NCI-H2196 treated with DMSO at 0.1 percent for 48 hours (cell line): ENCODE measurements around the gene RPL10.
A peak's percentile ranks its signal among the peaks of the same experiment; 100 is the strongest.

ENCODE experiments used
- DNase-seq: peaks from one replicate; lab custom pipeline; 2025; ENCODE audit not compliant: unreplicated experiment; lab: John Stamatoyannopoulos, UW

RPL10 gene

DNA sequence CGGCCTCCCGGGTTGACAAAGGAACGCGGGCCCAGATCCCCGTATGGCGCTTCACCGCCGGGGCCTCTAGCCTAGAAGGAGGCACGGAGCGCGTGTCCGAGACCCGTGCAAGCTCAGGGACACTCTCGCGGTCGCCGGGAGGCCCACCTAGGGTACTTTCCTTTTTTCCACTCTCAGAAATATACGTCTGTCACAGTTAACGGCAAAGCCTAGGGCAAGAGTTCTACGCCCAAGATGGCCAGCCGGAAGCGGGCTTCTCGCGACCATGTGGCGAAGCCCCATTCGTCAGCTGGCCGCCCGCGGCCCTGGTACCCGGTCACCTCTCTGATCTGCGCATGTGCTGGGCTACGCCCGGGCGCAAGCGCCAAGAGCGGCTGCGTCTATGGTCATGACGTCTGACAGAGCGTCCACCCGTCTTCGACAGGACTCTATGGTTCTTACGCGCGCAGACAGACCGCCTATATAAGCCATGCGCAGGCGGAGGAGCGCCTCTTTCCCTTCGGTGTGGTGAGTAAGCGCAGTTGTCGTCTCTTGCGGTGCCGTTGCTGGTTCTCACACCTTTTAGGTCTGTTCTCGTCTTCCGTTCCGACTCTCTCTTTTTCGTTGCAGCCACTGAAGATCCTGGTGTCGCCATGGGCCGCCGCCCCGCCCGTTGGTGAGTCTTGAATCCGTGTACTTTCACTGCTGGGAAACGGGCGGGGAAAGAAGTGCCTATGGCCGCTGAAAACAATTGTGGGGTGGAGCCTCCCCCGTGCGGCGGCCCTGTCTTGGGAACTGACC lies at the start of gene RPL10:
TSS of gene RPL10 (plus strand) at position 490 of the 780 bp plus-strand sequence. CDS start at position 633, 143 bp downstream.
- DNase-seq, result peak; percentile 79

DNA sequence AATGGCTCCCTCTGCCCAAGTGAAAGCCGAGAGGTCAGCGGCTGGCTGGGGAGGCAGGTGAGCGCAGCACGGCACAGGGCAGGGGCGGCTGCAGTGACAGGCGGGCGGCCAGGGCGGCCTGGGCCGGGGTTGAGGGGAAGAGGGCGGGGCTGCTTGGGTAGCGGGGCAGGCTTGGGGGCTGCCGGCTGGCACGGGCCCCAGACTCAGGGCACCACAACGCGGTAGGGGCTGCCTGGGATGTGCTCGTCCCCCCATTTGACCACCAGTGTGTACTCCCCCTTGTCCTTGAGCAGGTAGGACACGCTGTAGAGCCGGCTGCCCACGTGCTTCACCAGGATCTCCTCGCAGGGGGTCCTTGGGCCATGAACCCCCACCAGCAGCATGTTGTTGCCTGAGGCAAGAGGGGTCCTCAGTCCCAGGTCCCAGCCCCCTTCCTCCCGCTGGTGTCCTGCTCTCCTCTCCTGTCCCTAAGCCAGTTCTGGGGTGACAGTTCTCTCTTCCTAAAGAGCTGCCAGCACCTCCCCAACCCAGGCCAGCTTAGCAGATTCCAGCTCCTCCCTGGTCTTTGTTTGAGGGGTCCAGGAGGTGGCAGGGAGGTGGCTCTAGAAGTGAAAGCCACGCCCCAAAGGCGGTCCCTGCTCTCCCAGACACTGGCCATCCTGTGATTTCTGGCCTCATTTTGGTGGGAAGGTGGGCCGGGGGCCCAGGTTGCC lies 49.4 kb upstream of the RPL10 start:
- no peak for DNase-seq

DNA sequence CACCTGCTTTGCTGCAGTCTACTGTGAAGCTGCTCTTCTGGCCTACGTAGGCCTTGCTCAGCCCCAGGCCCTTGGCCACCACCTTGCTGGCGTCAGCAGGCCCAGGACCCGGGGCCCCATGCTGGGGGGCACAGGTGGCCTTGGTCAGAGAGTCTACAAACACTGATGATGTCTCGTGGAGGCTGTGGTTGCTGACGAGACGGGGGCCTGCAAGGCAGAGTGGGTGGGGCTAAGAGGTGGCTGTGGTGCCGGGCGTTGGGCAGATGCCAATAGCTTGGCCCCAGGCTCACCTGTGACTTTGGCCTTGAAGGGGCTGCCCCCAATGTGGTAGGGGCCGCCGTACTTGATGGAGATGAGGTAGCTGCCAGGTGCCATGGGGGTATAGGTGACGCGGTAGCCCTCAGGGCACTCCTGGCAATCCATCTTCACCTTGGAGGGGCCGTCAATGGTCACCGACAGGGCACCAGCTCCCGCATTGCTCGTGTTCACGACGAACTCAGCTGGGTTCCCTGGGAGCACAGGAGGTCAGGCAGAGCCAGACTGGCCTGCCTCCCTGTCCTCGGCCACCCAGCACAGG lies 48.7 kb upstream of the RPL10 start:
- no peak for DNase-seq

DNA sequence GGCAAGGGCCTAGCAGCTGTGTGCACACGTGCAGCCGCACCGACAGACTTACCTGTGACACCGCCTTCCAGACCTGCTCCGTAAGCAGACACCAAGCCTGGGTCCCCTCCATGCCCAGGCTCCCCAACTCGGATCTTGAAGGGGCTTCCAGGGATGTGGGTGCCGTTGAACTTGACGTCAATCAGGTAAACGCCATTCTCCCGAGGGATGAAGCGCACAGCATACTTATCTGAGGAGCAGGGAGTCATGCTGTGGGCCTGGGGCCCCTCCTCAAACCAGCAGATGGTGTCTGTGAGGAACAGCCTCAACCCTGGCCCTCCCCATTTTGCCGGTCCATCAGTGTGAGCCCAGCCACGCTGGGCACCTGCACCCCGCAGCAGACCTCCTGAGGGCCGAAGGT lies 48.2 kb upstream of the RPL10 start:
- DNase-seq, result no peak

DNA sequence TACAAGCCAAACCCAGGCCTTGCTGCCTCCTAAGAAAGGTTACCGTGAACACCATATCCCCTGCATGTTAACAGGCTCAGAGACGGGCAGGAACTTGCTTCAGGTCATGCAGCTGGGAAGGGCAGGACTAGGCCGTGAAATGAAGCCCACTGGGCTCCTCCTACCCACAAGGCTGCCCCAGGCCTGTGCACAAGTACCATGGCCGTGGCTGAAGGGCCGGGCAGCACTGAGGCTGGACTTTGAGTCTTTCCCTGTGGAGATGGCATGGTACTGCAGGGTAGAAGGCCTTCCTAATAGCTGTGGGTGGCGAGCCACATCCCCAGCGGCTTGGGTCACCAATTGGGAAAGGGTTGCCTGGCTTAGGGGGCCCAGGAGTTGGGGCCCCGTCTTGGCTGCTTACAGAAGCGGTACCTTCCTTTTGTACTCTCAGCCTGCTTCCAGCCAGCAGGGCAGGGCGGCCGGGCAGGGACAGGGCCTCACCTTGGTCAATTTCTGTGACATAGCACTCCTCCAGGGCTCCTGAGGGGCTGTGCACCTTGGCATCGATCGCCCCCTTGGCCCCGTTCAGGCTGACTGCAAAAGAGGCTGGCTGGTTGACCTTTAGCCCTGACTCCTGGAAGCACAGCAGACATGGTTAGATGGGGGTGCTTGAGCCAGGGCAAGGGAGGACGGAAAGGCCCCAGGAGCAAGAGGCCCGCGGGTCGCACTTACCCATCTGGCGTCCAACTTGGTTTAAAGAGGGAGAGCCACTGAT lies 47.6 kb upstream of the RPL10 start:
- DNase-seq, result no peak

DNA sequence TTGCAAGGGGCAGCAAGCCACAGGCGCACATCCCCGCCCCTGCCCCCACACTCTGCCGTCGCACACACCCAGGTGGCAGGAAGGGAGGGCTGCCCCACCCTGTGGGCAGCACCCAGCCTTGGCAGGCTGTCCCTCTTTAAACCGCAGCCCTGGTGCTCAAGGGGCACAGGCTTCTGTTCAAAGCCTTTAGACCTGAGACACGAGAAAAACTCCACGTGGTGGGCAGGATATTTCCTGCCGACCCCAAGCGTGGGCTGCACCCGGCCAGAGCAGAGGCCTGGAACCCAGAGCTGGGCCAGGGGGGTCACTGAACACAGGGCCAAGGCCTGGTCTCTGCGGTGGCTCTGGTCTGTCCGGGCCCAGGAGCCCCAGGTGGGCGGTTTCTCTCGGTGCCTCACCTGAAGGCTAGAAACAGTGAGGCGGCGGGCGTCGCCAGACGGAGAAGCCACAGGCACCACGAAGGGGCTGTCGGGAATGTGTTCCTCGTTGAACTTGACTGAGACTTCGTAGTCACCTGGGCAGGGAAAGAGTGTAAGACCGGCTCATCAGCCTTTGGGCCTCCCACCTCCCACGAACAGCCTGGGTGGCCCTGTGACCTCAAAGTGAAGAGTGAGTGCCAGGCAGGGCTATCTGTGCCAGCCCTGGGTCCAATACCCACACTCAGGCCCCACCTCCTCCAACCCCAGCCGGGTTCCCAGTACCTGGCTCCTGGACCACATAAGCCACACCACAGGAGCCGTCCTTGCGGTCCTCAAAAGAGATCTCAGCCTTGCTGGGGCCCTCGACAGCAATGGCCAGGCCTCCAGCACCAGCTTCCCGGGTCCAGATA lies 46.8 kb upstream of the RPL10 start:
- no peak for DNase-seq

DNA sequence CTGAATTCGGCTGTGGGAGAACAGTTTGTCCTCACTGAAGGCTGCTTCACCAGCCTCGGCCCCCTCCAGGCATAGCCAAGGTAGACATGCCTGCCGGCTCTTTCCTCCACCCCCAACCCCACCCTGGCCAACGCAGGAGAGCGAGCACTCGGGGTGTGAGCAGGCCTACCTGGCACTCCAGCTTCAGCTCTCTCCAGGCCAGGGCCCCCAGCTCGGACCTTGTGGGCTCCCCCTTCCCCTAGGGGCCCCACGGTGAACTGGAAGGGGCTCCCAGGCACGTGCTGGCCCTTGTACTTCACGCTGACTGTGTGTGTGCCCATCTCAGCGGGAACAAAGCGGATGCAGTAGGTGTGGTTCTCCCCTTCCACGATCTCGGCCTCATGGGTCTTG lies 46.2 kb upstream of the RPL10 start:
- no peak for DNase-seq

DNA sequence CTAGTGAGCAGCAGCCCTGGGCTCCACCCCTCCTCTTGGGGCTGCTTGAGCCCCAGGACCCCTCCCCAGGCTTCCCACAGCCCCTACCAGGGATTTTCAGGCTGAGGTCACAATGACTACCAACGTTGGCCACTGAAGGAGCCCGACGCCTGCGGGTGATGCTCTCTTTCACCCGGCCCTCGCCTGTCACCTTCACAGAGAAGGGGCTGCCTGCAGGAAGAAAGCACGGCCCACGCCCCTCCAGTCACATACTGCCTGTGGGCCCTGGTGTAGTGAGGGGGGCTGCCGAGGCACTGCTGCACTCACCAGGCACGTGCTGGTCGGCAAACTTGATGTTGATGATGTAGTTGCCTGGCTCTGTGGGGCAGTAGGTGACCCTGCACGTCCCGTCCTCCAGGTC lies 45.7 kb upstream of the RPL10 start:
- DNase-seq, result no peak

DNA sequence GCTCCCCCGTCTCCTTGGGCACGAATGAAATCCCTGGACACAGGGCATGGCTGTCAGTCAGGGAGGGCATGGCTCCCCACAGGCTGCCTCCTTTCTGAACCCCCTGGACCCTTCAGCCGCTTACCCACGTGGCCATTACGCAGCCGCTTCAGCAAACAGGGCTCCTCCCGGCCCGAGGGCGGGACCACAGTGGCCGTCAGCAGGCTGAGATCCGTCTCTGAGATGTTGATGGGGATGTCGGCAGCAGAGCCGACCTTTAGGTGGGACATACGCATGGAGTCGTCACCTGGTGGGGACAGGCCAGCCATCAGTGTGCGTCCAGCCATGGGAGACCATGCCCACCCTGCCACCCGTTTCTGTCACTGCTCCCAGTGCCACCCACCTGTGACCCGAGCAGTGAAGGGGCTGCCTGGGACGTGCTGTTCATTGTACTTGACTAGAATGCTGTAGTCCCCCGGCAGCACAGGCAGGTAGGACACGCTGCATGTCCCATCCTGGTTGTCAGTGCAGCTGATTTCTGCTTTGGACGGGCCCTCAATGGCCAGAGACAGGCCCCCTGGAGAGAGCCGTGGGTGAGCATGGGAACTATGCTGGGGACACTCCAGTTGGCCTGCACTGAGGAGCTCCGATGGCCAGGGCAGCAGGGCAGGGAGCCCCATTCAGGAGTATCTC lies 44.9 kb upstream of the RPL10 start:
- DNase-seq, result no peak

DNA sequence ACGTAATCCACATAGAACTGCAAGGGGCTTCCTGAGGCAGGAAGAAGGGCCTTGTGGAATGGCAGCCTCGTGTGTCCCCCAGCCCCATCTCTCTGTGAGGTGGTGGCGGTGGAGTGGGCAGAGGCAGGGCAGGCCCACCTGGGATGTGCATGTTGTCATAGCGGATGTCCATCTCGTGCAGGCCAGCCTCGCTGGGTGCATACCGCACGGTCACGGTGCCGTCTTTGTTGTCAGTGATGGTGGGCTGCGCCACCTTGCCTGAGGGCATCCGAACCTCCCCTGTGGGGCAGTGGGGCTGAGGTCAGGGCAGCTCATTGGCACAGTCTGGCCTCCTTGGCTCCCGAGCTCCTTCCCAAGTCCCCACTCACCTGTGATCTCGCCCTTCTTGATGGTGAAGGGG lies 44.2 kb upstream of the RPL10 start:
- no peak for DNase-seq

DNA sequence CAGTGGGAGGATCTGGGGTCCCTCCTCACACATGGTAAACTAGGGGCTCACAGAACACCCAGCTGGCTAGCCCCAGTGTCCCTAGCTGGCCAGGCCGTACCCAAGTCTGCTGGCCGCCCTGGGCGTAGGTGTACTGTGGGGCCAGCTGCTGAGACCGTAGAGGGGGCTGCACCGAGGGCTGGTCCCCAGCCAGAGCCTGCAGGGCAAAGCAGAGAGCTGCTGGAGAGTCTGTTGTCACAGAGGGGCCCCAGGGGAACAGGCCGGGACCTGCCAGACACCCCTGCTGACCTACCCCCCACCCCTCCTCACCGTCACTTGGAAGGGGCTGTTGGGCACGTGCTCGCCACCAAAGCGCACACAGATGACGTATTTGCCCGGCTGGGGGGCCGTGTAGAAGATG lies 43.7 kb upstream of the RPL10 start:
- no peak for DNase-seq

DNA sequence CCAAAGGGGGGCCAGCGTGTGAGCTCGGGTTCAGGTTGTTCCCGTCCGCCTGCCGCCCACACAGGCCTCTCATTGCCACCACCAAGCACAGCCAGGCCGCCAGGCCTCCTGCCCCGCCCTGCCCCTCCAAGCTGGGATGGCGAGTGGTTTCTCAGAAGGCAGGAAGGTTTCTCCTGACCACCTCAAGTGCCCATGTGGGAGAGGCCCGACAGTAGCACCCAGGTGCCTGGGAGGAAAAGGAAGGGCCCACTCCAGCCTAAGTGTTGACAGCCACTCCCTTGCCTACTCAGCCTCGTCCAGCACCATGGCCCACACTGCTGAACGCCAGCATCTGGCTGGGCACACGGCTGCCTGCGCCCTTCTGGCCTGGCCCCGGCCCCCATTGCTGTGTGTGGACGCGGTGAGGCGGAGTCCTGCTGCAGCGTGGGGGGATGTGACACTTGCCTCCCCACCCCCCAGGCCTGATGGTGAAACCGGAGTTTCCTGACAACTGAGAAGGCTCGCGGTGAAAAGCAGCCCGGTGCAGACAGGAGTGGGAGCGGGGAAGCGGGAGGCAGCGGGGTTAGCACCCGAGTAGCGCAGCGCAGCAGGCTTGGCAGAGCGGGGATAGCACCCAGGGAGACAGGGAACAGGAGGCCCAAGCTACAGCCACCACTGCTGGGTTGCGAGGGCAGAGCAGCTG lies 42.9 kb upstream of the RPL10 start:
- no peak for DNase-seq

DNA sequence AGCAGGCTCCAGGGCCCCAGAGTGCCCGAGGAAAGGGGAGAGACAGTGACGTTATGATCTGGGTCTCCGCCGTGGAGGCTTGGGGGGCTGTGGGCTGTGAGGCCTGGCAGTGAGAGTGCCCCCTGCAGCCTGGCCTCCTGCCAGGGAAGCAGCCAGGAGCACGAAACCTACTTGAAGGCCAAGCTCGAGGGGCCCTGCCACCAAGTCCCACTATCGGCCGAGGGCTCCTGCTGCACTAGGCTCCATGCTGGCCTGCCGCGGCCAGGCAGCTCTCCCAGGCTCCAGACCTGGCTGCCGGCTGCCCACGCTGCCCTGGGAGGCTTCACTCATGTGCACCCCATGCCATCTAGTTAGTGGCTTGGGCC lies 42.4 kb upstream of the RPL10 start:
- DNase-seq, result no peak

DNA sequence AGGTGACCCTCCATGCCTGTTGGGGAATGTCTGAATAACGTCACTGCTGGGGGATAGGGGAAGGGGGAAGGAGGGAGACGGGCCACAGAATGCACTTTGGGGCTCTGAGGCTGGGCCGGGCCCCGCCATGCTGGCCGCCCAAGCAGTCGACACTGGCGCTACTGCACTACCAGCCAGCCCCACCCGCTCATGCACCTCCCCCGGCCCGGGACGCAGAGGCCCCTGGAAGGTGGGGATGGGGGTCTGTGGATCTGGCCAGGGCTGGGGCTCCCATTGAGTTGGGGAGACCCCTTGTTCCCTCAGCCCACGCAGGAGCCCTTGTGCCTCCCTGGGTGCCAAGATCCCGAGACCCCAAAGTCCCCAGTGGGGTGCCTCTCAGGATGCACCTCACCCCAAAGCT lies 41.6 kb upstream of the RPL10 start:
- no peak for DNase-seq

DNA sequence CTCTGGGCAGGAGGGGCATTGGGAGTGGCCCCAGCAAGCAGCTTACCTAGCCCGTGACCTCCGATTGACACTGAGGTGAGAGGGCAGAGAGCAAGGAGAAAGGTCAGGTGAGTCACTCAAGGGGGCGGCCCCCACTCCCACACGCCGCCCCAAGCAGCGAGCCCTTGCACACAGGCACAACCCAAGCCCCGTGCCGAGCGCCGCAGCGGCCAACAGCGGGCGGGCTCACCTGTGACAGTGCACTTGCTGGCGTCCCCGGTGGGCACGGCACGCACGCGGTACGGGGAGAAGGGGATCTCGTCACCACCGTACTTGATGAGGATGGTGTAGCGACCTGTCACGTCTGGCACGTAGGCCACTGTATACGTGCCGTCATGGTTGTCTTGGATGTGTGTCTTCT lies 41.0 kb upstream of the RPL10 start:
- no peak for DNase-seq

DNA sequence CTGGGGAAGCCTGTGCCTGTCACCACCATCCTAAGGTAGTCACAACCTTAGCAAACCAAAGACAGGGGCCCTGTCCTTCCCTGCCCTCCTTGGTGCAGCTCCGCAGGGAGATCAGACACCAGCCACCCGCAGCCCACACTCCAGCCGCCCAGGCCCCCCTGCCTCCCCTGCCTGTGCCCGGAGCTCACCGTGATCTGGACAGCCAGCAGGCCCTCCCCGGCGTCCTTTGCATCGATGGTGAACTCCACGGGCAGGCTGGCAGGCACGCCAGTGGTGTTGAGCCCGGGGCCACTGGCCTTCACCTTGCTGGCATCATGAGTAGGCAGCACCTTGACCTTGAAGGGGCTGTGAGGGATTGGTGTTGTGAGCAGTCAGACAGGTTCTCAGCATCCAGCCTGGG lies 40.2 kb upstream of the RPL10 start:
- DNase-seq, result no peak

DNA sequence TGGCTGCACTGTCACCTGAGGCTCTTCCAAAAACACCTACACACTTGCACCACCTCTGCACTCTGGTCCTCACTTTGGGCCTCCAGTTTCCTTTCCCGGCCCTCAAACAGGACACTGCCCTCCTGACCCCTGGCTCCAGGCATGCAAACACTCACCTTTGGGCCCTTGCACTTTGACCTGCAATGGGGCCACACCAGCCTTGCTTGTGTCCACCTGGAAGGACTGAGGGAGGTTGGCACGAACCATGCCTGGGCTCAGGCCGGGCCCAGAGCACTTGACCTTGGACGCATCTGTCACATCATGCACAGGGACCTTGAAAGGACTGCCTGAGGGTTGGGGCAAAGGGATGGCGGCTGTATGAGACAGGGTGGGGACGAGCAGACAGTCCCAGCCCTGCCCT lies 39.3 kb upstream of the RPL10 start:
- no peak for DNase-seq

DNA sequence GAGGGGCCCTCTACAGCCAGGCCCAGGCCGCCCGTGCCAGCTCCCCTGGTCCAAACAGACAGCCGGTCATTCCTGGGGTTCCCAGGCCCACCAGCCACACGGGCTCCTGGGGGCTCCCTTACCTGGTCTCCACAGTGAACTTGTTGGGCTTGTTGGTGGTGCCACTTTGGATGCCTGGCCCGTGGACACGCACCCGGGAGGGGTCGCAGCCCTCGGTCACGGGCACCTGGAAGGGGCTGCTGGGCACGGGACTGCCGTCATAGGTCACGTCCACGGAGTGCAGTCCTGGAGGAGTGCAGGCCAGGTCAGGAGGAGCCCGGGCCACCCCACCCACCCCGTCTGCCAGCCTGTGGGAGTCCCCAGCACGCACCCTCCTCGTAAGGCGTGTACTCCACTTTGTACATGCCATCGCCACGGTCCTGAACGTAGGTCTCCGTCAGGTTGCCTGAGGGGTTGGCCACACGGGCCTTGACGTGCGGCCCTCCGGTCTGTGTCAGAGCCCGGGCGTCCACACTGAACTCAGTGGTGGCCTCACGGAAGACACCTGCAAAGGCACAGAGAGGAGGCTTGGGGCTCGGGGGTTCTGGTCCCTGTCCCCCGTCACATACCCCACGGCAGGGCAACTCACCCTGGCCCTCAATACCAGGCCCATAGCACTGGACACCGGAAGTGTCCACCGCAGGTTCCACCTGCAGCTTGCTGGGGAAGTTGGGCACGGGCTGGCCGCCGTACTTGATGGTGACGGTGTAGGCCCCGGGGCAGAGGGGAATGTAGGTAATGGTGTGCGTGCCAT lies 38.6 kb upstream of the RPL10 start:
- DNase-seq, result no peak

DNA sequence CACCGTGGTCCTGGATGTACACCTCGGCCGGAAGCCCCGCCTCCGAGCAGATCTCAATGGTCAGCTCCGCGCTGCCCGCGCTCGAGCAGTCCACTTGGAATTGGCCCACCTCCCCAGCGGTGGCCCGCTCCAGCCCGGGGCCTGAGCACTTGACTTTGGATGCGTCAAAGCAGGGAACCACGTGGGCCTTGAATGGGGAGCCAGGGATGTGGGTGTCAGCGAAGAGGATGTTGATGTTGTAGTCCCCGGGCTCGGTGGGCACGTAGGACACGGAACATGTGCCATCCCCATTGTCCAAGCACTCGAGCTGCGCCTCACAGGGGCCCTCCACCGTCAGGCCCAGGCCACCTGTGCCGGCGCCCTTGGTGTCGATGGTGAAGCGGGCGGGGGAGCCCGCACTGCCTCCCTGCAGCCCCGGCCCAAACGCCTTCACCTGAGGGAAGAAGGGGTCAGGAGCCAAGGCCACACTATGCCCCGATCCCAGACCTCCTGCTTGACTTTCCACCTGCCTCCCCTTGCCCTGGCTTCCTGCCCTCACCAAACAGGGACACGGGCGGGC lies 37.9 kb upstream of the RPL10 start:
- DNase-seq, result no peak
